Activated CD4-positive, alpha-beta T cell treated with anti-CD3 and anti-CD28 coated beads, Interleukin-2, Interleukin-6, amounts not matched to agents 100 ng/mL and 50 ng/mL, durations not matched to agents 16 hours and 8 hours (primary cell): ENCODE data around the gene NAT10.
A peak's percentile ranks its signal among the peaks of the same experiment; 100 is the strongest.

Source experiments
- DNase-seq: peaks from one replicate; pipeline ENCODE4 v3.0.0-alpha.2; 2020

NAT10 gene

DNA sequence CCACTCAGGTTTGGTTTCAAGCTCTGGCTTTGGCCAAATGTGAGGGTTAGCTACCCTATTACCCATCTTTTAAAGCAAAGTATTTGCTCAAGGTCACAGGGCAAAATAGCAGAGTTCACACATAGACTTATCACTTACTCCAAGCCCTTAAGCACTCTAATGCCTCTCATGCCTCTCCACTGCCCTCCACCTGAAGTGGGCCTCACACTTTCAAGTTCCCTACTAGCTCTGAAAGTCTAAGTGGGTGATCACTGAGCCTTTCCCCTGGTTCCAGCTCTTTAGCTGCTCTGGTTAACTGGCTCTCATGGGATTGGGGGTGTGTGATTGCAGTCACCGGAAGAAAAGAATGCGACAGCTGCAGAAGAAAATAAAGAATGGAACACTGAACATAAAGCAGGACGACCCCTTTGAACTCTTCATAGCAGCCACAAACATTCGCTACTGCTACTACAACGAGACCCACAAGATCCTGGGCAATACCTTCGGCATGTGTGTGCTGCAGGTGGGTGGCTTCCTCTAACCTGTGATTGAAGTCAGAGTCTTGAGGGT is 6.4 kb downstream of the NAT10 start:
- no peak for DNase-seq

DNA sequence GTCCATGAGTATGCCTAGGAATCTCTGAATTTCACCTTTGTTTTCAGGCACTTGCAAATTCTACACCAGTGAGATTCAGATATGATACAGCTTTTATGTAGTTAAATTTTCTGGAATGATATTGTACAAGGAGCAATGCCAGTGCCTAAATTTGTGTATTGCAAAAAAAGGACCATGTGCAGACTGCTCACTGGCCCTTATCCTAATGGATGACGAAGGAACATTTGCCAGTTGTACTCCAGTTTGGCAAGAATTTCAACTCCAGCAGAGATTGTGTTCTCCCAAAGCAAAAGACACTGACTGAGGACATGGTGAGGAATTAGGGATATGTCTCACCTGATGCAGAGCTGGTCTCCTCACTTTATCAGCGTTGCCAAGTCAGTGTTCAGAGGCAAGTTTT is 8.6 kb downstream of the NAT10 start:
- DNase-seq, result no peak

DNA sequence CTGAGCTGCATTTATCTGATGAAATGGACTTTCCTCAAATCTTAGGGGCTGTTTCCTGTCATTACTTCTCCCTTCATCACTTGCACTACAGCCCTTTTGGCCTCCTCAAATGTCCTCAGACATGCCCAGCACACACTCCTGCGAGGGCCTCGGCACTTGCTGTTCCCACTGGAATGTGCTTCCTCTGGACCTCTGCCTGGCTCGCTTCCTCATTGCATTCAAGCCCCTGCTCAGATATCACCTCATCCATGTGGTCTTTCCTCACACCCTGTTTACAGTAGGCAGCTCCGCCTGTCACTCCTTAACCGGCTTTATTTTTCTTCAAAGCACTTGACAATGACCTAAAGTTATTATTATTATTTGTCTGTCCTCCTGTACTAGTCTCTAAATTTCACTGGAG is 9.0 kb downstream of the NAT10 start:
- no peak for DNase-seq

DNA sequence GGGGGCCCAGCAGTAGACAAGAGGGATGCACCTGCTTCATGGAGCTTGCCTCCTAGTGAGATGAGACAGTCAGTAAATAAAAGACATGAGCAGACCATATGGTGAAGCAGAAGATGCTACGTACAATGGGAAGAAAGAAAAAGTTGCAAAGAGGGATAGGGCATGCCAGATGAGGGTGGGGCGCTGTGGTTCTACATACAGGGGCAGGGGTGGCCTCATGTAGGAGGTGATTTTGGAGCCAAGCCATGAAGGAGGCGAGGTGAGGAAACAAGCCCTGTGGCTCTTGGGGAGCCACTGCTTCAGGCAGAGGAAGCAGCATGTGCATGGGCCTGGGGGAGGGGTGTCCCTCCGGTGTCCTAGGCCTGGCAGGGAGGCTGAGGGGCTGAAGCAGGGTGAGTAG is 15.2 kb downstream of the NAT10 start:
- no peak for DNase-seq

DNA sequence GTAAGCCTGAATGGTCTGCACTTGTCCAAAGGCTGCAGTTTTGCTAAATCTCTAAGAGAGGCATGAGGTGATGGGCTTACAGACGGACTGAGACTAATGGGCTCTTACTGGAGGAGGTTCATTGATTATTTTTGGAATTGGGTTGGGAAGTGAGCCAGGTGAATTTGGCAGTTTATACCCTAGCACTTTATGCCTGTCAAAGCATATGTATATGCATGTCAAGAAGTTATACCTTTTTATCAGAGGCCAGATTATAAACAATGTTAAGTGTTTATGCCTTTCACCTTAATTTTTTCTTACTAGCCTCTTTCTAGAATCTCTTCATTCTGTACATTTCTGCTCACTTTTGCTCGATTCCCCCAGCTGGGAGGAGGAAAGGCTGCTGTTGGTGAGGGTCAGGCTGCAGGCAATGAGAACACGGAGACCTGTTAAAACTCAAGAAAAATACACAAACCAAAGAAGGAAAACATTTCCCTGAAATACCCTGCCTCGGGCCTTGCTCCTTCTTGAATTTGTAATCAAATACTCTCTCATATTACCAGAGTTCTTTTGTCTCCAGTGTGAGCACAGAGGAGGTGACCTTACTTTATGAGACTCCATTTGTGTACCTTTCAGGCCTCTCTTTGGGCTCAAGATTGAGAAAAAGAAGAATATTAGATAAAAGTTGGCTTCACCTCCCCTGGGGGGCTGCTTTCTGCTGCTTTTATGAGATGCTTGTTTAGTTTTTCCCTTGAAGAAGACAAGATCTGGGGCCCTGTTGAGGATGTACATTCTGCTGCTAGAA is 19.6 kb downstream of the NAT10 start:
- no peak for DNase-seq

DNA sequence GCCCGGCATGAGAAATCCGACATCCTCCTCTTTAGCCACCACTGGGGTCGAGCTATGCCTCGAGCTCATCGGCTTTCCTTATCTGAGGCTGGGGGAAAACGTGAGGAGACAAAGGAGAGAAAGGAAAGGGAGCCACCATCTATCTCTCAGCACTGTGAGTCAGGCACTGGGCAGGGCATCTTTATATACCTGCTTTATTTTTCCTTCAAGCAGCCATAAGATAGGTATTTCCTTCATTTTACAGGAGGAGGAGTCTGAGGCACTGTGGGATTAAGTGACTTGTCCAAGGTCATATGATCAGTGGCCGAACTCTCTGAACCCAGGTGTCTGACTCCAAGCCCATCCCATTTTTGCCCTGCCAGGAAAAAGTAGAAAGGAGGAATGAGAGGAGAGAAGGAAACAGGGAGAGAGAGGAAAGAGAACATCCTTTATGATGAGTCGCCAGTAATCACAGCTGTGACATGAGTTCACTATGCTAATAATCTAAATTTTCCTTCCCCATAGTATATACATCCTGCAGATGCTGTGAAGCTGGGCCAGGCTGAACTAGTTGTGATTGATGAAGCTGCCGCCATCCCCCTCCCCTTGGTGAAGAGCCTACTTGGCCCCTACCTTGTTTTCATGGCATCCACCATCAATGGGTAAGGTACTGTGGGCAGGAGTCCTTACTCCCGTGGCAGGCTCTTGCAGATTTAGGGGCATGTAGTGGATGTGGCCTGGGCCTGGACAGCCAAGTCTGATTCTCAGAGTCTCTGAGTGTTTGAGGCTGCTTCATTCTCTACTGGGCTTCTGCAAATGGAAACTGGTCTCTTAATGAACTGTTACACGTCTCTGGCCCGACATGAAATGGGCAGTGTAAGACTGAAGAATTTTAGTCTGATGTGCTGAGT is 21.8 kb downstream of the NAT10 start:
- DNase-seq, result no peak

DNA sequence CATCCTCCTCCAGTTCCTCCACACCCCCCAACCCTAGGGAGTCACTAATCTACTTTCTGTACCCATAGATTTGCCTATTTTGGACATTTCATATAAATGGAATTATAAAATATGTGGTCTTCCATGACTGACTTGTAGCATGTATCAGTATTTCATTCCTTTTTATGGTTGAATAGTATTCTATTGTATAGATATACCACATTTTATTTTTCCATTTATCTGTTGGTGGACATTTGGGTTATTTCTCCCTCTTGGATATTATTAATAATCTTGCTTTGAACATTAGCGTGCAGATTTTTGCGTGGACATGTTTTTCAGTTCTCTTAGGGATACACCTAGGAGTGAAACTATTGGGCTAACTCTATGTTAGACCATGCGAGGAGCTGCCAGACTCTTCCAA is 23.4 kb downstream of the NAT10 start:
- DNase-seq, result no peak

DNA sequence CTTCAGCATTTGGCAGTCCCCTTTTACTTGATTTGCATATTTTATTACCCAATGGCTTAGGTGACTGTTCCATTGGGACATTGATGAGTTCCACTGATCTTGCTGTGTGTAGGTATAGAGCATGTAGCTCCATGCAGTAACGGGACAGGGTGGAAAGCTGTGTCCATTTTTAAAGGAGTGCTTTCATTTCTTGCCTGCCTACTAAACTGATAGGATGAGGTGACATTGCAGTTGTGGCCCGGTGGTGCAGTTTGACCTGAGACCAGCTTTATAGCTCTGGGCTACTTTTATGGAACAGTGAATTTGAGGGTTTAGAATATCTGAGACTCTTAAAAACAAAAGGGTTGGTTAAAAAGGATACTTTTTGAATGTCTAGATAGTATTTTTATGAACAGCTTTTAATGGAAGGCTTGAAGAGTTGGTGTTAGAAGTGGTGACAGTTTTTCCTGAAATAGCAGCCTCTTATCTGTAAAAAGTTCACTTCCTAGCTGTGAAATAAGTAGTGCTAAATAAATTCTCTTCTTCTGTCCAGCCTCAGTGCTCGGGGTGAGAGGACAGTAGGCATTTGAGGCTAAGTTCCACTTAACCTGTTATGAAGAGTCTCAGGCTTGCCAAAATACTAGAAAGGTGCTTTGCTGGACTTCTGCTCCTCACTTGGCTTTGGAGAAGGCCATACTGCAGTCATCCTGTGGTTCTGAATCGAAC is 27.0 kb downstream of the NAT10 start:
- DNase-seq, result no peak

DNA sequence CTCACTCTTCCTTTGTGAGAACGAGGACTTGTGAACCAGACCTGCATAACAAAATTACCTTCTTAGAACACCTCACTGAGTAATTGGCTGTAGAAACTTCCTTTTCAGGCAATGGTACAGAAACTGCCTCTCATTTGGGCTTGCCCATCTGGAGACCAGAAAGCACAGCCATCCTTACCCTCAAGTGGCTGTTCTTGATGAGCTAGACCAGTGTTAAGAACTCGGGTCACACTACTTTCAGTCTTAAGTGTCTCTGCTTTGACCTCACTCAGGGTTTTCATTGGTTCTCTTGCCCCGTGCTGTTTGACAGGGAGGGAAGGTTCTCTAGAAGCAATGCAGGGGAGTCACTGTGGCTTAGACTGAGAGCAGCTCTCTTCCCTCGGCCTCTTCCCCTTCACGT is 29.3 kb downstream of the NAT10 start:
- DNase-seq, result peak; percentile 58

DNA sequence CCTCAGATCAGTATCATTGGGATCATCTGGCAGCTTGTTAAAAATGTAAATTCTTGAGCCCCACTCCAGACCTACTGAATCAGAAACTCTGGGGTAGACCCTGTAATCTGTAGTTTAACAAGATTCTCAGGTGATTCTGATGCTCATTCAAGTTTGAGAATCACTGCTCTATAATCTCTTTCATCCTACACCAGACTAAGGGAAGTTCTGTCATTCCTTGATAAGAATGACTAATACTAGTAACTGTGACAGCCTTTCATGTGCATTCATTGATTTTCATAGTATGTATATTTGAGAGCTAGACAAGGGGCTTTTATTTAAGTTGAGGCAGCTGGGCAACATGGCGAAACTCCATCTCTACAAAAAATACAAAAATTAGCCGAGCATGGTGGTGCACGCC is 30.0 kb downstream of the NAT10 start:
- peak; percentile 60 for DNase-seq

DNA sequence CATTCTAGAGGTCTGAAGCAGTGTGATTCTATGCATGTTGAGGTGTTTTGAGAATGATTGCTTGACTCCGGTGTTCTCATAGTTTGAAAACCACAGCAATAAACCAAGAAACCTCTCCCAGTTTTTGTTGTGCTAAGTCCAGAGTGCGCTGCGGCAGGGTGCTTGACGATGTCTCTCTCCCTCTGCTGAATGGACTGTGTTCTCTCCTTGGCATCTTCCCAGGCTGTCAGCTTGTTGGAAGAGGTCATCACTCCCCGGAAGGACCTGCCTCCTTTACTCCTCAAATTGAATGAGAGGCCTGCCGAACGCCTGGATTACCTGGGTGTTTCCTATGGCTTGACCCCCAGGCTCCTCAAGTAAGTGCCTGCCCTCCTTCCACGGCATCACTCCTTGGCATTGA is 31.0 kb downstream of the NAT10 start:
- DNase-seq, result no peak

DNA sequence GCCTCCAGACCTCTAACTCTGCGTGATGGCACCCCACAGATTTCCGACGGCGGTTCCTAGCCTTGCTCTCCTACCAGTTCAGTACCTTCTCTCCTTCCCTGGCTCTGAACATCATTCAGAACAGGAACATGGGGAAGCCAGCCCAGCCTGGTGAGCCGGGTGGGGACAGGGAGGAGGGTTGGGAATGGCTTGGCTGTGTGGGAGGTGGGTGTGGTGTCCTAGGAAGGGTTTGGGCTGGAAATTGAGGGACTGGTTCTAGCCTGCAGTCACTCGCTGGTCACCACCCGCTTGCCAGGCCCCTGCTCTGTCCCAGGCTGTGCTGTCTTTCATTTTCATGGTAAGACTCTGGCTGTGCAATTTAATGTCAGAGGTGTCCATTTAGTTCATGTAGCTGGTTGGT is 33.9 kb downstream of the NAT10 start:
- no peak for DNase-seq

DNA sequence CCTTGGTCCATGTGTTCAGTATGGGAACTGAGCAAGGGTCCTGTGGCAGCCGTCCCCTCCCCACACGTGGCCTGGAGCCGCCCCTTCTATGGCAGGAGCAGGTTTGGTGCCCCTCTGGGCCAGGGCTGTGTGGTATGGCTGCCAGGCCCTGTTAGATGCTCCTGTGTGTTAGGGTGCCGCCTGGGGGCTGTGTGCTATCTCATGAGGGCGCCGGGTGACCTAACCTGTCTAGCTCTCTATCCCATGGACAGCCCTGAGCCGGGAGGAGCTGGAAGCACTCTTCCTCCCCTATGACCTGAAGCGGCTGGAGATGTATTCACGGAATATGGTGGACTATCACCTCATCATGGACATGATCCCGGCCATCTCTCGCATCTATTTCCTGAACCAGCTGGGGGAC is 34.7 kb downstream of the NAT10 start:
- DNase-seq, result no peak

DNA sequence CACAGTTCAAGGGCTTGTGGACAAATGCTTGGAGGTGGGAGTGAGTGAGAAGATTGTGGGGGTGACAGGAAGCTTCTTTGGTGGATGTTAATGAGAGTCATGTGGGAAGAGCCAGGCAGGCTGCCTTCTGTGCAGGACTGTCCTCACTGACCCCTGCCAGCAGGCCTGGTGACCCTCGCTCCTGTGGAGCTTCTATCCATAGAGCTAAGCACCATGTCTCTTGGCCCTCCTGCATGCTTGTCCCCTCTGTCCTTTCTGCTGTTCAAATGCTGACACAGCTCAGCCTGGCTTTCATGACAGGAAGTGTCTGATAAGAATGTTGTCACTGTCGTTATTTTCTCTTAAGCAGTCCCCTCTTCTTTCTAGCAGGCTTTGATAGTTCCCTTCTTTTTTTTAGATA is 37.6 kb downstream of the NAT10 start:
- no peak for DNase-seq

DNA sequence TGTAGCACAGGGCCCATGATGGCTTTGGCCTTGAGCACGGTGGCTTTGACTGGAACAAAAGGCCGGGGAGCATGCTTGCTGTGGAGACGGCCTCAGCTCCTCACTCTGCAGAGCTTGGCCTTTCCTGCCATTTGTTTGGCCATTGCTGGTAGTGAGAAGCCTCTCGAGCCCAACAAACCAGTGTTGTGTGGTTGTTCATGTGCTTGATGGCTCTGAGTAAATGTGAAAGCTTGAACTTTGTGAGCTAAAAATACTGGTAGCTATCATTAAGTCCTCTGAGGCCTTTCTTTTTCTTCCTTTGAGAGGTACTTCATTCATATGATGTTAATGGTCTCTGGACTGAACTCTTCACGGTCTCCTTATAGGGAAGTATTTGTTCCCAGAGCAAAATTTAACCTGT is 39.6 kb downstream of the NAT10 start:
- no peak for DNase-seq

DNA sequence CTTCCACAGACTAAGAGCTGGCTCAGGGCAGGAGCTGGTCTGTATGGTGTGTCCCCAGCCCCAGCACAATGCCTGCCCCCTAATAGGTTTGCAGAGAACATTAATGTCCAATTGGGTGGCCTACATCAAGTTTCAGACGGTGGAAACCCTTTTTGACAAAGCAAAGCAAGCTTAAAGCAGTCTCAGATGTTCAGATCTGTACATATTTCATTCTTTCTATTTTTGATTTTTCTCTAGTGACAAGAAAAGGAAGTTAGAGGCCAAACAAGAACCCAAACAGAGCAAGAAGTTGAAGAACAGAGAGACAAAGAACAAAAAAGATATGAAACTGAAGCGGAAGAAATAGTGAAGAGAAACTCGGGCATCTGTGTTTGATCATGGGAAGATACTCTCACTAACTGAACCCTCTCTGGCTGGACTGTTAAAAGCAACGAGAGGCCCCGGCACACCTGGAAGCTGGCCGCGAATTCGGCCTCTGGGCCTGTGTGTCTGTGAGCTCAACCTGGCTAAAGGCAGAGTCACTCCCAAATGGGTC is 40.5 kb downstream of the NAT10 start:
- DNase-seq, result no peak

DNA sequence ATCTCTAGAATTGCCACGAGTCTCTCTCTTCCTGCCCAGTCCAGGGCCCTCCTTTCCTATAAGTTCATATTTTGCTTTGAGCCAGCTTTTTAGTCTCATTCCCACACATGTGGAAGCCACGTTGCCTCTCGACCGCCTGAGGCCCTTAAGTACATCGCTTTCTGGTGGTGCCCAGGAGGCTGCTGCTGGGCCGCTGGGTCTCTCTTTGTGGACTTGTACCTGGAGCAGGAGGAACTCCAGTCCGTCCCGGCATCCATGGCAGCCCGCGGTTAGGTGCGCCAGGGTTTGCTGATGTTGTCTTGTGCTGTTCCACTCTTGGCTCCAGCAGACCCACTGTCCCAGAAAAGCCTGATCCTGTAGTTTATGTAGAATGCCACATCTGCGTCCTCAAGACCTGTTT is 41.0 kb downstream of the NAT10 start:
- no peak for DNase-seq

DNA sequence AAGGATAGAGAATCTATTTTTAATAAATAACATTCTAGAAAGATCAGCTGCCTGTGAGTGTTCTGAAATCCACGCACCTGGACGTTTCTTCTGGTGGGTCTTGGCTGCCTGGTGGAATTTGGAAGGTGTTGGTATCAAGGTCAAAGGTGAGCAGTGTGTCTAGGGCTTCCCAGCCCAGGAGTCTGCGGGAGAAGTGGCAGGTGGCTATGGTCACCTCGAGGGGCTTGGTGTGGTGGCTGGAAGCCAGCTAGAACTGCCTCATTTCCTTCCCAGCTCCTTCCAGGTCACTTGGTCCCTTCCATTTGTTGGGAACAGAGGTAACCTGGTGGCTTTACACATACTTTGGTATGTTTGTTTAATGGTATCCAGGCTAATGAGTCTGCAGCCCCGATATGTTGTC is 41.4 kb downstream of the NAT10 start:
- DNase-seq, result no peak

DNA sequence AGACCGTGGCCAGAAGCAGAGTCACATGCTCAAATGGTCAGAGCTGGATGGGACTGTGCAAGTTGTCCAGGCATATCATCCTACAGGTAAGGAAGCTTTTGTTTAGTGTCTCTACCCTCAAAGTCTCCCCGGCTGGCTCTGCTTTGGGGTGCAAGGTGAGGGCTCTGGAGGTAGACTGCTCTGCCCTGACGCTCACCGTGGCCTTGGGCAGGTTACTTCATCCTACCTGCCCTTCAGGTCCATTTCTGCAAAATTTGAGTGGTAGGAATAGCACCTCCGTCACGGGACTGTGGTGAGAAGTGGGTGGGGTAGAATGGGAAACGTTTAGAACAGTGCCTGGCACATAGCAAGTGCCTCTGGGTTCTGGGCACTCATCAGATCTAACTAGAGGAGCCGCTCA is 42.2 kb downstream of the NAT10 start:
- no peak for DNase-seq

DNA sequence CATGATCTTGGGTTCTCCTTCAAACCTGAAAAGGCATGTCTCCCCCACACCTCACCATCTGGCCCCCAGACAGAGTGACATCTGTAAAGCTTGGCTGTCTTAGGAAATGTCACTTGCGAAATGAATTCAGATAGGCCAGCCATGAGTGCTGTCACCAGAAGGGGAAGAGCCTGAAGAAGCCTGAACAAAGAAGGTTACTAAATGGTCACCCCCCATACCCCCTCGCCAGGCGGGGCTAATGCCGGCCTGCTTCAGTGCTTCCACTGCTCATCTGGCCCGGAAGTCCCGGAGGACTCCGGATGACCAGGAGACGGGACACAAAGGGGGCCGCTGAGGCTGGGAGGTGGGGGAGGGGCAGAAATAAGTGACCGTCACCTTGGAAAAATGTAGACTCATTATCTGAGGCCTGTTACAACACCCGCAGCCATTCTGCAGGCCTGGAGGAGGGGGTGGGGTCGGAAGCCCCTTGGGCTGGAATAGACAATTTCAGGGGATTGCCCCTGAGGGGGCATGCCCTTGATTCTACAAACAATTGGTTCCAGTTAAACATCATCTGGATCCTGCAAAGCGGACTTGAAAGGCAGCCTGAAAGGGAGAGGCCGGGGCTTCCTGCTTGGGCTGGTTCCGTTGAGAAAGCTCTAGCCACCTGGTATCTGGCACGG is 43.2 kb downstream of the NAT10 start:
- no peak for DNase-seq

DNA sequence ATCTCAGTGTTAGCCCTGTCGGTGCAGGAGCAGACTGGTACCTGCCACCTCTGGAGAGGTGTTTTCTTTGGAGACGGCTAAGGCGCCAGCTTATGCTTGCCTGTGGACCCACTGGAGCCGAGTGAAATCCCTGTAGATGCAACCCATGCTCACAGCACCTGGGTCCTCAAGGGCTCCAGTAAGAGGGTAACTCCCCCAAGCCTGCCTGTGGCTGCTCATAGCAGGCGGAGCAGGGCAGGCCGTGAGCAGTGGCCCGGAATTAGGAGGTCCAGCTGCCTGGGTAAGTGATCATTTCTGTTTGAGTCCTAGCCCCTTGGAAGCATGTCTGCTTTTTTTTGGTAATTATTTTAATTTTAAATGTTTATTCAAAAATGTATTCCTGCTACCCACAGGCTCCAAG is 43.8 kb downstream of the NAT10 start:
- DNase-seq, result no peak

DNA sequence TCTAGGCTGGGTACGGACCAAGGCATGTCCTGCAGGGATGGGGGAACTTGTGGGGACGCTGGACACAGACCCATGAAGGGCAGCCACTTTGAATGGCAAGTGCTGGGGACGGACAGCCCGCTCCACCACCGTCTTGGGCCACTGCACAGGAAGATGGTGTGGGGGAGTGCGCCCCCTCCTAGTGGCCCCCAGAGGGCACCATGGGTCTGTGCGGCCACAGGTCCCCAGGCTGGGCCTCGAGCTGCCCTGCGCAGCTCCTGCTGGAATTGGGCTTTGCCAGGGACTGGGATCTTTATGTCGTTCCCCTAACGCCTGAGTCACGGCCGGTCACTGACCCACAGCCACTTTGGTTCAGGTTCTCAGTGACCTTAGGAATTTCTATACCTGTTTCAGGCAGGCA is 44.4 kb downstream of the NAT10 start:
- DNase-seq, result no peak
